Vagina (tissue), 2 donors: ENCODE measurements around the gene CADM4. TPM values are rescaled to one million over a fixed set of nuclear protein-coding genes. Genes with fewer than 3 reads are reported as not detected.
"Not testable (repeated sequence)": the region's sequence is repeated elsewhere in the genome, so short reads cannot be mapped to it uniquely, and the experiment has no call there.

Experiments used
- DNase-seq, 2 donors: peaks; one replicate each; pipeline ENCODE4 v3.0.0-alpha.2; 2017; ENCODE audit errors: extremely low spot score in 2 of 2
- H3K27ac ChIP-seq: fragments of 200-600 bp; sonication (generic); one replicate; pipeline ENCODE4 v1.5.1; 2019
- H3K27me3 ChIP-seq: fragments of 200-600 bp; sonication (generic); one replicate; pipeline ENCODE4 v1.5.1; 2019
- H3K36me3 ChIP-seq, 2 donors: fragments of 200-600 bp; sonication (generic); one replicate each; pipeline ENCODE4 v1.5.1; 2017 to 2019
- H3K4me1 ChIP-seq: fragments of 200-600 bp; sonication (generic); one replicate; pipeline ENCODE4 v1.5.1; 2019
- H3K4me3 ChIP-seq, 2 donors: fragments of 200-600 bp; sonication (generic); 1 replicate in 1 of 2; 2 replicates in 1 of 2; pipeline ENCODE4 v1.5.1; 2016 to 2019
- H3K9me3 ChIP-seq: fragments of 200-600 bp; sonication (generic); one replicate; pipeline ENCODE4 v1.5.1; 2019
- CTCF ChIP-seq, 3 experiments: fragments of 450-650 bp in 2 of 3; fragments of 200-600 bp in 1 of 3; sonication (generic) in 1 of 3; IDR thresholded peaks; one replicate each; pipeline ENCODE4 v1.5.1; 2017 to 2019; ENCODE audit warnings: antibody characterized with exemption in 3 of 3, mild to moderate bottlenecking in 2 of 3, moderate library complexity in 2 of 3
- POLR2A ChIP-seq, 2 donors: fragments of 450-650 bp; IDR thresholded peaks; one replicate each; pipeline ENCODE4 v1.6.1; 2017; ENCODE audit warnings: antibody characterized with exemption in 2 of 2, mild to moderate bottlenecking in 2 of 2, moderate library complexity in 2 of 2
- POLR2AphosphoS5 ChIP-seq, 2 donors: sonication (generic); formaldehyde crosslinking; IDR thresholded peaks; one replicate each; pipeline ENCODE4 v1.9.0; 2017; ENCODE audit warnings: antibody characterized with exemption in 2 of 2, mild to moderate bottlenecking in 2 of 2, low read depth in 1 of 2; ENCODE audit not compliant: insufficient read depth in 1 of 2
- intact Hi-C: fragments of 100-400 bp; cut with DNase I; formaldehyde crosslinking; loops from one replicate; pipeline ENCODE4 v1.15.1; 2023
- total RNA-seq: library from RNA; depleted of rRNA; stranded (reverse); fragments of >200 nt; gene quantifications from one replicate; pipeline ENCODE4 v1.2.3, GENCODE V29; 2016

CADM4 gene
- total RNA-seq, 1 donor from 2014 or later = 4.7 TPM

DNA sequence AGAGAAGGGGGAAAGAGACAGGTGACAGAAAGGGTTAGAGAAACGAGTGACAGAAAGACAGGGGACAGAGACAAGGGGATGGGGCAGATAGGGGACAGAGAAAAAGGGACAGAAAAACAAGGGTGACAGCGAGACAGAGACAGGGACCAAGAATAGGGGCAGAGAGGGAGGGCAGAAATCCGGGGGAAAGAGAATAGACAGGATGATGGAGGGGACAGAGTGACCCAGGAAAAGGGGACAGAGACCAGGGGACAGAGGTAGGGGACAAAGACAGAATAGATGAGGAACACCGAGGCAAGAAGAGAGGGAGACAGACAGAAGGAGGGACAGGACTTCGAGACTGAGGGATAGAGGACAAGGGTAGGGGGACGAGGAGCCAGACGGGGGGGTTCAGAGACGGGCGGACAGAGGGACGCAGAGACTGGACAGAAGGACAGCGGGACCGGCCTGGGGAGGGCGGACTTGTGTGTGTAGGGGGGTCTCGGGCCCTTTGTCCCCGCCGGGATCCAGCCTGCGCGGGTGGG, 593 bp downstream of the CADM4 start:
- H3K9me3 ChIP-seq = no peaks in the 10 kb centered on the region
- H3K27ac ChIP-seq = no peak overlapping the region
- peak overlapping the region; percentile 70 to 71 for H3K4me3 ChIP-seq
- H3K4me1 ChIP-seq = peaks cover 21% of the 10 kb centered on the region
- no peak for DNase-seq
- intact Hi-C loops = no loop called here
- no peaks in the 10 kb centered on the region for H3K36me3 ChIP-seq
- peaks cover 3% of the 10 kb centered on the region for H3K27me3 ChIP-seq
- TF ChIP-seq POLR2A (IDR thresholded peaks at IDR 0.05) = no peak

- H3K4me3 ChIP-seq = no peak overlapping the region
- H3K9me3 ChIP-seq = no peaks in the 10 kb centered on the region
- peaks cover 22% of the 10 kb centered on the region for H3K4me1 ChIP-seq
- DNase-seq = no peak
- H3K27me3 ChIP-seq = peaks cover 3% of the 10 kb centered on the region
- no peak for TF ChIP-seq POLR2A (IDR thresholded peaks at IDR 0.05)
- no peak for TF ChIP-seq CTCF (IDR thresholded peaks at IDR 0.05)
- no peak for TF ChIP-seq POLR2AphosphoS5 (IDR thresholded peaks at IDR 0.05; ENCODE audit: insufficient read depth in 1 of 2, low read depth in 1 of 2)
- no peaks in the 10 kb centered on the region for H3K36me3 ChIP-seq
- H3K27ac ChIP-seq = no peak overlapping the region
- intact Hi-C loops = no loop called here
These were observed 1.2 kb downstream of the CADM4 start for GRCh38 chr19:43638214-43638994.

DNA sequence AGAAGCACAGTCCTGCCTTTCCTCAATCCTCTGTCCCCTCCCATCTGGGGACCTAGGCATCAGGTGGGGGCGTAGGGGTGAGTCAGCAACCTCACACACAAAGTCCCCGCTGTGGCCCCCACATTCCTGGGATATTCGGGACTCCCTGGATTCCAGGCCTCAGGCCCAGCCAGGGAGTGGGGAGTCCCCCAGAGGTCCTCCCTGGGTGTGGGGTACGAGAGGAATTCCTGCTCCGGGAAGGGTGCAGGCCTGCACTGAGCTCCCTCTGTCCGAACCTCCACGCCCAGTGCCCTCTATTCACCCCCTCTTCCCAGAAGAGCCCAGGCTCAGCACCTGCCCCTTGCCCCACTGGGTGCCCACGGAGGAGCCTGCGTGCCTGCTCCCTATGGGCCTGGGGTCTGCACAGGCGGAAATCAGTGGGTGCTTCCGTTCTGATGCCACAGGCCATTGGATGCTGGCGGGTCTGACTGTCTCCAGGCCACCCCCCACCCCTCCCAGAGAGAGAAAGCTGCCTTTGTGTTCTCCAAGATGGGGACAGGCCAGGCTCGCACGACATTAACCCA, 3.4 kb downstream of the CADM4 start:
- DNase-seq = no peak
- Histone ChIP-seq H3K4me1 (peaks cover 22% of the 10 kb centered on the region), H3K27me3 (peaks cover 3% of the 10 kb centered on the region)

GRCh38 chr19:43635561-43635940, 4.1 kb downstream of the CADM4 start:
- H3K9me3 ChIP-seq, intact Hi-C loops, H3K27ac ChIP-seq, H3K36me3 ChIP-seq, DNase-seq, H3K27me3 ChIP-seq, H3K4me3 ChIP-seq: not testable (repeated sequence)
- H3K4me1 ChIP-seq = peaks cover 20% of the 10 kb centered on the region

More for the DNA sequence above, 3.4 kb downstream of the CADM4 start:
- intact Hi-C loops = no loop called here
- H3K4me3 ChIP-seq = no peak overlapping the region
- TF ChIP-seq POLR2AphosphoS5 (IDR thresholded peaks at IDR 0.05; ENCODE audit: insufficient read depth in 1 of 2, low read depth in 1 of 2) = no peak
- no peak for TF ChIP-seq CTCF (IDR thresholded peaks at IDR 0.05)
- TF ChIP-seq POLR2A (IDR thresholded peaks at IDR 0.05) = no peak
- H3K27ac ChIP-seq = no peak overlapping the region
- H3K9me3 ChIP-seq = no peaks in the 10 kb centered on the region
- no peaks in the 10 kb centered on the region for H3K36me3 ChIP-seq

GRCh38 chr19:43634872-43635560, 4.6 kb downstream of the CADM4 start:
- no peaks in the 10 kb centered on the region for H3K36me3 ChIP-seq
- TF ChIP-seq CTCF (IDR thresholded peaks at IDR 0.05) (no peak), POLR2AphosphoS5 (IDR thresholded peaks at IDR 0.05; ENCODE audit: insufficient read depth in 1 of 2, low read depth in 1 of 2) (no peak), POLR2A (IDR thresholded peaks at IDR 0.05) (no peak)
- peaks cover under 1% of the 10 kb centered on the region for H3K27me3 ChIP-seq
- intact Hi-C loops = no loop called here
- H3K4me3 ChIP-seq = no peak overlapping the region
- no peak overlapping the region for H3K27ac ChIP-seq
- no peak for DNase-seq
- H3K9me3 ChIP-seq = no peaks in the 10 kb centered on the region
- peaks cover 15% of the 10 kb centered on the region for H3K4me1 ChIP-seq
